ENCODE data around the gene TAX1BP3.
A peak's percentile ranks its signal among the peaks of the same experiment; 100 is the strongest.
"Not testable (repeated sequence)": the region's sequence is repeated elsewhere in the genome, so short reads cannot be mapped to it uniquely, and the experiment has no call there.

Gene TAX1BP3

GRCh38 chr17:3668279-3669084, at the start of gene TAX1BP3, which contains the start of gene EMC6:
Gene TAX1BP3, minus strand, starts transcription at chr17:3668578. Its CDS starts 52 bp downstream, at chr17:3668526.
Gene EMC6, plus strand, starts transcription at chr17:3668812. Its CDS starts 335 bp downstream, at chr17:3669147.
- peak; percentile 73 to 98 for DNase-seq

GRCh38 chr17:3715296-3715695, 46.9 kb upstream of the TAX1BP3 start:
- no peak for DNase-seq

- no peak for DNase-seq
Observed at GRCh38 chr17:3712811-3713463, 44.6 kb upstream of the TAX1BP3 start.

- no peak for DNase-seq
Observed at GRCh38 chr17:3710951-3711383, 42.6 kb upstream of the TAX1BP3 start.

GRCh38 chr17:3708366-3708765, 40.0 kb upstream of the TAX1BP3 start:
- no peak for DNase-seq

- DNase-seq: not testable (repeated sequence)
Observed at GRCh38 chr17:3705718-3705984, 37.3 kb upstream of the TAX1BP3 start.

GRCh38 chr17:3704931-3705717, 36.7 kb upstream of the TAX1BP3 start:
- DNase-seq: no peak

- not testable (repeated sequence) for DNase-seq
Observed at GRCh38 chr17:3702041-3702539, 33.7 kb upstream of the TAX1BP3 start.

GRCh38 chr17:3699951-3700350, 31.6 kb upstream of the TAX1BP3 start:
- DNase-seq: no peak

GRCh38 chr17:3698139-3698538, 29.8 kb upstream of the TAX1BP3 start:
- no peak for DNase-seq

GRCh38 chr17:3697103-3697476, 28.7 kb upstream of the TAX1BP3 start:
- DNase-seq: no peak

GRCh38 chr17:3695723-3696411, 27.5 kb upstream of the TAX1BP3 start, which contains the start of gene P2RX5:
Gene P2RX5, minus strand, starts transcription at chr17:3696155. Its CDS starts 150 bp downstream, at chr17:3696005.
- DNase-seq: no peak

GRCh38 chr17:3695129-3695722, 26.8 kb upstream of the TAX1BP3 start:
- DNase-seq: no peak

GRCh38 chr17:3693829-3694231, 25.5 kb upstream of the TAX1BP3 start:
- DNase-seq: no peak

GRCh38 chr17:3693141-3693540, 24.8 kb upstream of the TAX1BP3 start:
- DNase-seq: no peak

- DNase-seq: no peak
Observed at GRCh38 chr17:3692346-3692745, 24.0 kb upstream of the TAX1BP3 start.

- no peak for DNase-seq
Observed at GRCh38 chr17:3691617-3692067, 23.3 kb upstream of the TAX1BP3 start.

- no peak for DNase-seq
Observed at GRCh38 chr17:3690094-3690715, 21.8 kb upstream of the TAX1BP3 start.

GRCh38 chr17:3689262-3690093, 21.1 kb upstream of the TAX1BP3 start:
- DNase-seq: no peak

- DNase-seq: no peak
Observed at GRCh38 chr17:3688852-3689261, 20.5 kb upstream of the TAX1BP3 start.
